HFFc6 (cell line): ENCODE measurements around the gene SLC23A3. TPM values are rescaled to one million over a fixed set of nuclear protein-coding genes. Genes with fewer than 3 reads are reported as not detected.

Experiments
- DNase-seq: peaks from one replicate; pipeline ENCODE4 v3.0.0-alpha.2; 2018
- H3K27ac Mint-ChIP-seq: 2 replicates; pipeline ENCODE4 v1.8.0; 2020; ENCODE audit warnings: mild to moderate bottlenecking, mixed read lengths
- H3K27me3 Mint-ChIP-seq: 2 replicates; pipeline ENCODE4 v1.8.0; 2021; ENCODE audit warnings: mild to moderate bottlenecking, moderate library complexity, mixed read lengths; ENCODE audit not compliant: insufficient read depth
- H3K36me3 Mint-ChIP-seq: 2 replicates; pipeline ENCODE4 v1.8.0; 2021; ENCODE audit warnings: low read depth, mixed read lengths
- H3K4me1 Mint-ChIP-seq: 2 replicates; pipeline ENCODE4 v1.8.0; 2020; ENCODE audit warnings: low read depth, mixed read lengths
- H3K4me3 Mint-ChIP-seq: 2 replicates; pipeline ENCODE4 v1.8.0; 2020; ENCODE audit warnings: mild to moderate bottlenecking, moderate library complexity, mixed read lengths
- H3K9me3 Mint-ChIP-seq: 2 replicates; pipeline ENCODE4 v1.8.0; 2020; ENCODE audit warnings: mild to moderate bottlenecking, mixed read lengths
- total RNA-seq, 6 experiments: library from RNA; stranded (reverse); fragmentation: NEBNext Ultra II Directional; extraction: Animal tissue kit (Norgen Biotek cat#: 25700); gene quantifications; 2 replicates in 1 of 6; 3 replicates in 5 of 6; pipeline ENCODE4 v1.2.3, GENCODE V29; 2021
- TF ChIP-seq, protein P1 (sequence below): fragments of 200-600 bp; sonication (generic); IDR thresholded peaks from 2 replicates; pipeline ENCODE4 v1.5.0; 2021; ENCODE audit warnings: antibody characterized with exemption, mild to moderate bottlenecking

SLC23A3 gene
- total RNA-seq, 6 experiments from 2014 or later = 0.36 to 1.5 (median 0.88) TPM

DNA sequence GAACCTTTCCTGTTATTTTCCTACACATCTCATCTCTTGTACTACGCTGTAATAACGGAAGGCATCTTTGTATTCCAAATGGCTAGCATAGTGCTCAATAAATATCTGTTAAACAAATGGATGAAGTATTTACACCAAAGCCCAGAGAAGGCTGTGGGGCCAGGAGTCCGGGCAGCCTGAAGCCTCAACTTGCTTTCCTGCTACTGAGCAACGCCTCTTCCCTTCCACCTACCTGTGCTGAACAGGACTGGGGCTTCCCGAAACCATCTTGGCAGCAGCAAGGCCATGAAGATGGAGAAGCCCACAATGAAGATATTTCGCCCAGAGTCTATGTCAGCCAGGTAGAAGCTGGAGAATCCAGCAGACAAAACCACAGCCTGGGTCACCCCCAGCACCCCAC is 6.7 kb downstream of the SLC23A3 start:
- Mint-ChIP-seq H3K27ac (no peak overlapping the region), H3K9me3 (no peaks in the 10 kb centered on the region), H3K36me3 (0 out of 2 replicates have a peak, but pooled peaks cover 5% of the 10 kb centered on the region), H3K27me3 (no peaks in the 10 kb centered on the region; the same call in none of the 2 replicates), H3K4me1 (peaks cover 30% of the 10 kb centered on the region), H3K4me3 (no peak overlapping the region)
- no peak for DNase-seq
- TF ChIP-seq, protein P1, sequence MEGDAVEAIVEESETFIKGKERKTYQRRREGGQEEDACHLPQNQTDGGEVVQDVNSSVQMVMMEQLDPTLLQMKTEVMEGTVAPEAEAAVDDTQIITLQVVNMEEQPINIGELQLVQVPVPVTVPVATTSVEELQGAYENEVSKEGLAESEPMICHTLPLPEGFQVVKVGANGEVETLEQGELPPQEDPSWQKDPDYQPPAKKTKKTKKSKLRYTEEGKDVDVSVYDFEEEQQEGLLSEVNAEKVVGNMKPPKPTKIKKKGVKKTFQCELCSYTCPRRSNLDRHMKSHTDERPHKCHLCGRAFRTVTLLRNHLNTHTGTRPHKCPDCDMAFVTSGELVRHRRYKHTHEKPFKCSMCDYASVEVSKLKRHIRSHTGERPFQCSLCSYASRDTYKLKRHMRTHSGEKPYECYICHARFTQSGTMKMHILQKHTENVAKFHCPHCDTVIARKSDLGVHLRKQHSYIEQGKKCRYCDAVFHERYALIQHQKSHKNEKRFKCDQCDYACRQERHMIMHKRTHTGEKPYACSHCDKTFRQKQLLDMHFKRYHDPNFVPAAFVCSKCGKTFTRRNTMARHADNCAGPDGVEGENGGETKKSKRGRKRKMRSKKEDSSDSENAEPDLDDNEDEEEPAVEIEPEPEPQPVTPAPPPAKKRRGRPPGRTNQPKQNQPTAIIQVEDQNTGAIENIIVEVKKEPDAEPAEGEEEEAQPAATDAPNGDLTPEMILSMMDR = no peak

- H3K27ac Mint-ChIP-seq = peak overlapping the region; percentile 92
- H3K4me3 Mint-ChIP-seq = peak overlapping the region; percentile 93
- H3K36me3 Mint-ChIP-seq = peaks cover 10% of the 10 kb centered on the region; the same call in 1 of the 2 replicates
- H3K4me1 Mint-ChIP-seq = peaks cover 46% of the 10 kb centered on the region
- H3K27me3 Mint-ChIP-seq = no peaks in the 10 kb centered on the region; the same call in none of the 2 replicates
- H3K9me3 Mint-ChIP-seq = no peaks in the 10 kb centered on the region
- no peak for DNase-seq
- TF ChIP-seq, protein P1 = no peak
Measured at GRCh38 chr2:219161097-219161496, 8.7 kb downstream of the SLC23A3 start.

DNA sequence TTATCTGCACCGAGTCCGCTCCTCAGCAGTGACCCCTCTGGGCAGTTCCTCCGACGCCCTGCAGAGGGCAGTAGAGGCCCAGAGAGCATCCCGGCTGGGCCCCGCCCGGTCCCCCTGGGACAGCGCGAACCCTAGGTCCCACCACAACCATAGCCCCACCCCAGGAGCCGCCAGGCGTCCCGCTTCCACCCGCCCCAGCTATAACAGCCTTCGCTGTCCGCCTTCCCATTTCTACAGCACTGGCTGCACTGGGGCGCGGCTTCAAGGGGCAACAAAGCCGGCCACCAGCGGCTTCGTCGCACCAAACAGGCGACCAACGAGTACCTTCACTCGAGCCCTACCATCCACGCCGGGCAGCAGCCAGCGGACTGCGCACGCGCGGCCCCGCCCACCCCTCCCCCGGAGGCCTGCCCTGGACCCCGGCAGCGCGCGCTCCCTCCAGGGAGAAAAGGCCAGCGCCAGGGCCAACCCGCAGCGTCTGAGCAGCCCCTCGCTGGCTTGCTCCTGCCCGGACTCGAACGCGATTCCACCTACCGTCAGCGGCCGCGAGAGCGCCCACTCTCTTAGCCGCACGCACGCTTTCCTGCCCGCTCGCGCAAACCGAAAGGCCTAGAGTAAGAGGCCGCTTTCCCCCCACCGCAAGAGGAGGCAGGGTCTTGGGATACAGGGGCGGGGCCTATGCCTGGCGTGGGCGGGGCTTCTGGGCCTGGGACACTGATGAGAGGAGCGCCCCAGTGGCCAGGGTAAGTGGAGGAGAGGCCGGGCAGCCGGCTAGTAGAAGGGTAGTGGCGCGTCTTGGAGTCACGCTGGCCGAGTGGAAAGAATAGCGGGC is 9.4 kb downstream of the SLC23A3 start, which contains the start of gene NHEJ1:
TSS of gene NHEJ1 (minus strand) at position 630 of the 832 bp plus-strand sequence. CDS start 2,453 bp downstream, outside the sequence.
- H3K4me1 Mint-ChIP-seq = peaks cover 46% of the 10 kb centered on the region
- peak within 1 kb of the TSS; percentile 93 for H3K4me3 Mint-ChIP-seq
- peak; percentile 90 for DNase-seq
- H3K27ac Mint-ChIP-seq = peak within 1 kb of the TSS; percentile 92
- no peaks in the 10 kb centered on the region; the same call in none of the 2 replicates for H3K27me3 Mint-ChIP-seq
- H3K9me3 Mint-ChIP-seq = no peaks in the 10 kb centered on the region
- TF ChIP-seq, protein P1 = peak; percentile 99
- H3K36me3 Mint-ChIP-seq = peaks cover 5% of the 10 kb centered on the region; the same call in 1 of the 2 replicates

DNA sequence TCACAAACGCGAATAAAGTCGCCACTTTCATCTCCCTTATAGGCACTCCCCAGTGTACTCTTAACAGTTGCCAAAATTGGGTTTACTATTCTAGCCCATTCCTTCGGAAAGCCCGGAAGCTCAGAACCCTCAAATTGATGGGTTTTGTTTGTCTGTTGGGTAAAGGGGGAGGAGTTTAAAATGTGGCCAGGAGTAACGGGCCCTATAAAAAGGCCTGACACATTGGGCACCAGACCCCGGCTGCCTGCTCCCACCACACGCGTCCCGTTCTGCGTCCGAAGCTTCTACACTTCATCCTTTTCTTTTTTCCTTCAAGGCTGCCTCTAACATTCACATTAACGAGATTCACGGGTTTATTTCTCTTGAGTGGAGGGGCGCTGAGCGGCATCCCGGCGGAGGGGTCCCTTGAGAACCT is 10.1 kb downstream of the SLC23A3 start:
- H3K4me3 Mint-ChIP-seq = peak overlapping the region; percentile 93
- no peaks in the 10 kb centered on the region; the same call in none of the 2 replicates for H3K27me3 Mint-ChIP-seq
- H3K4me1 Mint-ChIP-seq = peaks cover 46% of the 10 kb centered on the region
- no peak for DNase-seq
- TF ChIP-seq, protein P1 = no peak
- no peaks in the 10 kb centered on the region for H3K9me3 Mint-ChIP-seq
- H3K27ac Mint-ChIP-seq = peak overlapping the region; percentile 92
- peaks cover 5% of the 10 kb centered on the region; the same call in 1 of the 2 replicates for H3K36me3 Mint-ChIP-seq

- DNase-seq = peak; percentile 35
- Mint-ChIP-seq H3K9me3 (no peaks in the 10 kb centered on the region), H3K27ac (peak overlapping the region; percentile 25; the same call in 1 of the 2 replicates), H3K27me3 (no peaks in the 10 kb centered on the region; the same call in none of the 2 replicates), H3K36me3 (peaks cover 5% of the 10 kb centered on the region; the same call in 1 of the 2 replicates), H3K4me3 (peak overlapping the region; percentile 57), H3K4me1 (peaks cover 55% of the 10 kb centered on the region)
- TF ChIP-seq, protein P1 = no peak
Measured at GRCh38 chr2:219158586-219158985, 11.2 kb downstream of the SLC23A3 start.
